GM12873 (cell line): ENCODE results near the gene PARD6A.

Experiments used
- CTCF ChIP-seq: IDR thresholded peaks from 2 replicates; pipeline ENCODE4 v1.5.1; 2012; ENCODE audit warnings: low read depth, mild to moderate bottlenecking, moderate library complexity, low read length, control low read depth; ENCODE audit not compliant: insufficient read depth; ENCODE audit errors: missing control alignments

PARD6A gene

GRCh38 chr16:67641779-67642708, 18.7 kb upstream of the PARD6A start:
- TF ChIP-seq CTCF, result no peak

GRCh38 chr16:67644038-67644437, 16.7 kb upstream of the PARD6A start:
- no peak for TF ChIP-seq CTCF

GRCh38 chr16:67645397-67646121, 15.2 kb upstream of the PARD6A start:
- no peak for TF ChIP-seq CTCF

GRCh38 chr16:67647111-67647651, 13.6 kb upstream of the PARD6A start:
- TF ChIP-seq CTCF, result no peak

GRCh38 chr16:67647681-67648080, 13.1 kb upstream of the PARD6A start:
- no peak for TF ChIP-seq CTCF

DNA sequence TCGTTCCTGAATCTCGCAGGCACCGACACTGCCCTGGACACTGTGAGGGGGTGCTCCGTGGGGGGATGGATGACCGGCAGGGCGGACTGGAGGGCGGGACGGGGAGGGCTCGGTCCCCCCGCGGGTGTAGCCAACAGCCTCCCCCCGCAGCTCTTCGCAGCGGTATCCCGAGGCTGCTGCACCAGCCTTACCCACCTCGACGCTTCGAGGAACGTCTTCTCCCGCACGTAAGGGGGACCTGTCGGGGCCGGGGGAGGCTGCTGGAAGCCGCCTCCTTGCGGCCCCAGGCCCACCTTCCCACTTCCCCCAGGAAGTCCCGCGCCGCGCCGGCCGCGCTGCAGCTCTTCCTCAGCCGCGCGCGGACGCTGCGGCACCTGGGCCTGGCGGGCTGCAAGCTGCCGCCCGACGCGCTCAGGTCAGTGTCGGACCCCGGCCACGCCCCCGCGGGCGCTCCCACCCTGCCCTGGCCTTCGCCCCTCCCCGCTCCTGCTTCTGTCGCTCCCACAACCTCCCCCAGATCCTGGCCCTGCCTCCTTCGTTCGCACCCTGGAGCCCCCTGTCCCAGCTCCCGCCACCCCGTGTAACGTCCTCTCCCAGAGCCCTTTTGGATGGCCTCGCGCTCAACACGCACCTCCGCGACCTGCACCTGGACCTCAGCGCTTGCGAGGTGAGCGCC, 12.5 kb upstream of the PARD6A start:
- TF ChIP-seq CTCF, result no peak
